HG03460 (cell line): ENCODE data around the gene TMEM272.
A peak's percentile ranks its signal among the peaks of the same experiment; 100 is the strongest.

Source experiments
- ATAC-seq: cut with Tn5 transposase; IDR thresholded peaks from one replicate; pipeline ENCODE4 v1.9.1; 2021; ENCODE audit not compliant: unreplicated experiment

The TMEM272 gene

DNA sequence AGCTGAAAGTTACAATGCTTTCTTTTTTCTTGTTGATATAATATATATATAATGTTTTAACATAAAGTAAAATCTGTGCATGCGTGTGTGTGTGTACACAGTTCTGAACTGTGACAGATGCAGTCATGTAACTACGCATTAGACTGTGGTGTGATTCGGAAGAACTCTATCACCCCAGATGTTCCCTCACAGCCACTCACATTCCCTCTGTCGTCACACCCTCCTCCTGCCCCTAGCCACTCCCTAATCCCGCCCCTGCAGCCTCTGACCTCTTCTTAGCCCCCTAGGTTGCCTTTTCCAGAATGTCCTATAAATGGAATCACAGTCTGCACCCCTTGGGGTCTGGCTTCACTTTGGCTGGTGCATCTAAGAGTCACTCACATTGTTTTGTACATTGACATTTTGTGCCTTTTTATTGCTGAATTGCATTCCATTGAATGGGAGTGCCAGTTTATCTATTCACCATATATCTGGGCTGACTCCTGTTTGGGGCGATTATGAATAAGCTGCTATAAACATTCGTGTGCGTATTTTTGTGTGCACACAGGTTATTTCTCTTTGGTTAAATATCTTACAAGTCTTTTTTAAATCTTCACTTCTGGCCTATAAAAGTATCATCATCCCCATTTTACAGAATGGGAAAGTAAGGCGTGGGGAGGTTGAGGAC, 61.4 kb downstream of the TMEM272 start:
- no peak for ATAC-seq

DNA sequence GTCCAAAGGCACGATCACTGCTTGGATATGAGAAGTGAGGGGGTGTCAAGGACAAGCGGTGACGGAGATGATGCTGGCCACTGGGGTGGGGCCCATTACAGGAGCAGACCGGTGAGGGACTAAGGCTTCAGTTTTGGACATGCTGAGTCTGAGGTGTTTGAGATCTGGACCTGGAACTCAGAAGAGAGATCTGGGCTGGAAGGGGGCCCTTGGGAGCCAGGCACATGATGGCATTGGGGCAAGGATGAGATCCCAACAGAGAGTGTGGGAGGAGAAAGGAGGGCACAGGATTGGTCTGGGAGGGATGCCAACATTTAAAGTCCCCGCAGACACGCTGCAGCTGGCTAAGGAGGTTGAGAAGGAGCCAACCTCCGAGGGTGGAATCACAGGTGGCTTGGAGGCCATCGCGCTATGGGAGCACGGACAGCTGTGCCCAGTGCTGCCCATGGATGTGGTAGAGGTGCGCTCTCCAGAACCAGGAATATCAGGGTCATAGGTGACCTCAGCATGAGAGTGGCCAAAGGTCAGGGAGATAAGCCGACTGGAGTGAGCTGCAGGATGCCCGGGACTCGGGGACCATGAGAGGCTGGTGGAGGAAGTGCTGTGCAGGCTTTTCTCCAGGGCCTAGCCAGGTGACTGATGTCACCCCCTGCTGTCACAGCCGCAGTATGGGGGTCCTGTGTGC, 62.8 kb downstream of the TMEM272 start:
- ATAC-seq: no peak

GRCh38 chr13:51781246-51782022, 63.5 kb downstream of the TMEM272 start:
- ATAC-seq: no peak

DNA sequence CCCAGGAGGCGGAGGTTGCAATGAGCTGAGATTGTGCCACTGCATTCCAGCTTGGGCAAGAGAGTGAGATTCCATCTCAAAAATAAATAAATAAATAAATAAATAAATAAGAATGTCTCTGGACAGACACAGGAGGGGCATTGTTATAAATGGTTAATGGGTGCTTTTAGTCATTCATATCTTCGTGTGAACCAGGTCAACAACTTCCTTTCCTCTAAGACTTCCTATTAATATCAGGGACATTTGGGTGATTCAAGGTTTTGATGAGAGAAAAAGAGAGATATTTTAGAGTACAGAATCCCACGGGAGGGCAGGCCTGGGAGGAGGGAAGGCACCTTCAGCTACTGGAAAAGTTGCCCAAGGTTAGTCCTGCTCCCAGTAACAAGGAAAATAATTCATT, 64.9 kb downstream of the TMEM272 start:
- no peak for ATAC-seq

GRCh38 chr13:51778392-51778791, 66.6 kb downstream of the TMEM272 start:
- no peak for ATAC-seq

DNA sequence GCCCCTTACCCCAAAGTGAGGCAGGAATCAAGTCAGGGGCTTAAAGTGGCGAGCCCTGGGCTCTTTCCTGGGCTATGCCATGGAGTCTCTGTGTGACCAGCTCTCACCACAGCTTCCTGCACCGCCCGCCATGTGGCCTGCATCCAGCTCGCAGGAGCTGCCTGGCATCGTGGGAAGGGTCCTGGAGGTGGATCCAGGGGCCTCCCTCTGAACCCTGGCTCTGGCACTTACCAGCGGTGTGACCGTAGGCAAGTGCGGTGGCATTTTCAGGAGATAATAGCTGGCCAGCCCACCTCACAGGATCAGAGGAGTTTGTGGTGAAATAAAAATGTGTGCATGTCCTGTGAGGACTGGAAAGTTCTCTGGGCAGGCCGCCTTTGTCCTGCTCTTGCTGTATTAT, 67.1 kb downstream of the TMEM272 start:
- ATAC-seq: no peak

- ATAC-seq: no peak
Observed at GRCh38 chr13:51776179-51776578, 68.8 kb downstream of the TMEM272 start.

GRCh38 chr13:51773515-51773914, 71.5 kb downstream of the TMEM272 start:
- ATAC-seq: no peak

GRCh38 chr13:51772781-51773180, 72.2 kb downstream of the TMEM272 start:
- ATAC-seq: no peak

DNA sequence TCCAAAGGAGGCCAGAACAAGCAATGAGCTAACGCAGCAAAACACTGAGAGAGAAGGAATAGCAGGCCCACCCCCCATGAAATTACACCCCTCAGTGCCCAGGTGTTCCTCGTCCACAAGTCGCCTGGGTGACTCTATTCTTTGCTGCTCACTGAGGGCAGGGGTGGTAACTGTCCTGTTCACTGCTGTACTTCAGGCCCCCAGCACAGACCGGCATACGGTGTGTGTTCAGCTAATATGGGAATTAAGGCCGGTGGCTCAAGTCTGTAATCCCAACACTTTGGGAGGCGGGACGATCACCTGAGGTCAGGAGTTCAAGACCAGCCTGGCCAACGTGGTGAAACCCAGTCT, 72.9 kb downstream of the TMEM272 start:
- no peak for ATAC-seq

- ATAC-seq: no peak
Observed at GRCh38 chr13:51771418-51772104, 73.4 kb downstream of the TMEM272 start.

GRCh38 chr13:51770681-51771417, 74.1 kb downstream of the TMEM272 start:
- no peak for ATAC-seq

DNA sequence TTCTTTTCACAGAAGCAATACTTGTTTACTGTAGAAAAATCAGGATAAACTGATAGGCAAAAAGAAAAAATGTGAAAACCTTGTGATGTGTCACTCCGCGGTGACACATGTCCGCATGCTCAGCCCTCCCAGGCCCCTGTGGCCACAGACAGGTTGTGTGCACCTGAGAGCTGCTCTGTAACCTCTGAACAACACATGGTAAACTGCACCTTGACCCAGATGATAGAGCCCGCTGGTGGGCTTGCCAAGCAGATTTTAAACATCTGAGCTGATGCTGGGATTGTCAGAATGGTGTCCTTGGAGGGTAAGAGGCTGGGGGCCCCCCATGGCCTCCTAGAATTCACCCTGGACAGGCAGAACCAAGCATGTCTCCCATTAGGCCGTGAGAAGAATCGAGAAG, 74.8 kb downstream of the TMEM272 start:
- no peak for ATAC-seq

GRCh38 chr13:51769455-51770127, 75.4 kb downstream of the TMEM272 start:
- ATAC-seq: no peak

GRCh38 chr13:51768976-51769375, 76.0 kb downstream of the TMEM272 start:
- no peak for ATAC-seq

DNA sequence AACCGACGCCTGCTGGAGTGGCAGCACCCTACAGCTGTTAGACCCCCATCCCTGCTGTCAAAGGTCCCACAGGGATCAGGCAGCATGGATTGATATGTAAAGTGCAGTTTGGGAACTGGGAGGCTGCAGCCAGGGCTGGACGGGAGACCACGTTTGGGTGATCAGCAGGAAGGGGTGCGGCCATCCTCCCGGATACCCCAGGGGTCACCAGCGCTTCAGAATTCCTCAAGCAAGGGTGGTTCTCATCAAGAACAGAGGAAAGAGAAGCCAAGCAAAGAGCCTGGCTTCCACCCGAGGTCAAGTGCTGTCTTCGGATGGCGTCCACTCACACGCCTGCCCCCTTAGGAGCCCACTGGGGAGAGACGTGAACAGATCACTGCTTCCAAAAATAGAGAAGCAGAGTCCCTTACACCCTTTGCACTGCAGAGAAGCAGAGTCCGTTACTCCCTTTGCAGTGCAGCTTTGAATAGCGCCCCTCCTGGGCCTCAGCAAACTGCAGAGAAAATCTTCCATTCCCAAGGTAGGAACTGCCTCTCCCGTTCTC, 76.5 kb downstream of the TMEM272 start:
- ATAC-seq: no peak

- ATAC-seq: no peak
Observed at GRCh38 chr13:51767100-51767499, 77.9 kb downstream of the TMEM272 start.

DNA sequence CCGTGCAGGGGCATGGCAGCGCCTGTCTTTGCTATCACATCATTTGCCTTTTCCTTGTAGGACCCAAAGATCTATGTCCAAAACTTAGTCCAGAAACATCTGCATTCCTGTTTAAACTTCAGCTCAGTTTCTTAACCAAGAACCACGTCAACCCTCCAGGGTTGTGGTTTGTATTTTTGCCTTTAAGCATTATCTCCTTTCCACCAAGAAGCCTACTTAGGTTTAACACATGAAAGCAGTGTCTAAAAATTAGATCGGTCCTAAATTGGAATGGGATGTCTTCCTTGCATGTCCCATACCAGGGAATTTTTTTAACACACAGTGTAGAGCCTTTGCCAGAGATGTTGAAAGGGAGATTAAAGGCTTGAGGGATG, 79.8 kb downstream of the TMEM272 start:
- ATAC-seq: no peak

- ATAC-seq: peak; percentile 80
Observed at GRCh38 chr13:51764184-51765141, 80.5 kb downstream of the TMEM272 start.
